GM12873 (cell line): ENCODE data around the gene C2orf49.

ENCODE experiments used
- TF ChIP-seq, protein P1 (sequence below): IDR thresholded peaks from 2 replicates; pipeline ENCODE4 v1.5.1; 2012; ENCODE audit warnings: low read depth, mild to moderate bottlenecking, moderate library complexity, low read length, control low read depth; ENCODE audit not compliant: insufficient read depth; ENCODE audit errors: missing control alignments

The C2orf49 gene

DNA sequence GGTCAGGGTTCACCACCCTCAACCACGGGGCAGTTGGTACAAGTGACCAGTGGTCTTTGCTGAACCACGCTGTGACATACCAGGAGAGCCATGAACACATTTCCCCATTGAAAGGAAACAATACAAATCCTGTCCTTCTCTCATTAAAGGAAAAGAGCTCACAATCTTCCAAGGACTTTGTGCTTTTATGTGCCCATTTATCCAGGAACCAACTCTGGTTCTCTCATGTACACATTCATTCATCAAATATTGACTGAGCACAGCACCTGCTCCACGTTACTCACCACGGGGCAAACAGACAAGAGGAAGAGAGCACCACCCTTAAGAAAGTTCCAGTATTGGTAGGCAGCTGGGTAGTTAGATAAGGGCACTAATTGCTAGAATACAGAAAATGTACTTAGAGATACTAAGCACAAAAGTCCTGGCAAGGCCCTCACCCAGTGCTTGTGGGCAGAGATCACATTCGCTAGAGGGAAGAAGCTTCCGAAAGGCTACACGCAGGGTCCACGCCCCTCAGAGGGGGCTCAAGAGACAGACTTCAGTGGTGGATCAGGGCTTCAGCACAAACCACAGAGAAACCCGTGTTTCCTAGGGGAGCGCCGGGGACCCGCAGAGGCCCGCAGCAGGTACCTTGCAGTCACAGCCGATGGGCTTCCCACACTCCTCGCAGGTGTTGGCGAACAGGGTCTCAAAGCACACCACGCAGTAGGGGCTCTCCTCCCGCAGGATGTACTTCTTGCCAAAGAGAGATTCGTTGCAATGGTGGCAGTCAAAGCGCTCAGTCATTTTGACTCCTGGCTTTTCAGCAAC is 48.6 kb downstream of the C2orf49 start:
- TF ChIP-seq, protein P1, sequence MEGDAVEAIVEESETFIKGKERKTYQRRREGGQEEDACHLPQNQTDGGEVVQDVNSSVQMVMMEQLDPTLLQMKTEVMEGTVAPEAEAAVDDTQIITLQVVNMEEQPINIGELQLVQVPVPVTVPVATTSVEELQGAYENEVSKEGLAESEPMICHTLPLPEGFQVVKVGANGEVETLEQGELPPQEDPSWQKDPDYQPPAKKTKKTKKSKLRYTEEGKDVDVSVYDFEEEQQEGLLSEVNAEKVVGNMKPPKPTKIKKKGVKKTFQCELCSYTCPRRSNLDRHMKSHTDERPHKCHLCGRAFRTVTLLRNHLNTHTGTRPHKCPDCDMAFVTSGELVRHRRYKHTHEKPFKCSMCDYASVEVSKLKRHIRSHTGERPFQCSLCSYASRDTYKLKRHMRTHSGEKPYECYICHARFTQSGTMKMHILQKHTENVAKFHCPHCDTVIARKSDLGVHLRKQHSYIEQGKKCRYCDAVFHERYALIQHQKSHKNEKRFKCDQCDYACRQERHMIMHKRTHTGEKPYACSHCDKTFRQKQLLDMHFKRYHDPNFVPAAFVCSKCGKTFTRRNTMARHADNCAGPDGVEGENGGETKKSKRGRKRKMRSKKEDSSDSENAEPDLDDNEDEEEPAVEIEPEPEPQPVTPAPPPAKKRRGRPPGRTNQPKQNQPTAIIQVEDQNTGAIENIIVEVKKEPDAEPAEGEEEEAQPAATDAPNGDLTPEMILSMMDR: no peak

DNA sequence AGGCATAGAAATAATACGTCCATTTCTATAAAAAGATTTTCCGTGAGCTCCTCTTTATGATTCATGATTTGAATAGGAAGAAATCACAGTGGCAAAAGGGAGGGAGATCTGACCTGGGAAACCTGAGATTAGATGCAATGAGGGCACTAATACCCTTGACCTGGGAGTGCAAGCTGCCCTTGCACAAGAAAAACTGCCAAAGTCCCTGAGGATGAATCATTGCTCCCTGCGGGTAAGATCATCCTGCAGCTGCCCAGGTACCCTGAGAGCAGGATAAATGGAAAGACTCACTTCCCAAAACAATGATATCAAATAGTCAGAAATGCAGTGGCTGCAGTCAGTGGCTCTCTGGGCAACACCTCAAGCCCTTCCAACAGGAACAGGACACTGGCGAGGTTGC is 49.9 kb downstream of the C2orf49 start:
- TF ChIP-seq, protein P1: no peak

DNA sequence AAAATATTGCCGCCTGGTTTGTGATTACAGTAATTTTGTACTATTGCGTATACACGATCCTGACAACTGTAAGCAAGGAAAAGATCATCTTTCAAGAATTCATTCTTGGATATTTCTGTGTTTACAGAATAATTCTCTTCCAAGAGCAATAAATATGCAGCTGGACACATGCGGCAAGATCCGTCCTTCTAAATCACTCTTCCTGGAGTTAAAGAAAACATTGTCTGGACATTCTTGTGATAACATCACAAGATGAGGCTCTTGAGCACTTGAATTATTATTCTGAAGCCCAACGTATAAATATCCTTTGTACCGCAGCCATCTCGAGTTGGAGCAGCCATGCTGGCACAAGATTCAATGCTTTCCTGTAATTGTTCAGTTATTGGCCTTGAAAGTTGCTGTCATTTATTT is 51.6 kb downstream of the C2orf49 start:
- TF ChIP-seq, protein P1: no peak

DNA sequence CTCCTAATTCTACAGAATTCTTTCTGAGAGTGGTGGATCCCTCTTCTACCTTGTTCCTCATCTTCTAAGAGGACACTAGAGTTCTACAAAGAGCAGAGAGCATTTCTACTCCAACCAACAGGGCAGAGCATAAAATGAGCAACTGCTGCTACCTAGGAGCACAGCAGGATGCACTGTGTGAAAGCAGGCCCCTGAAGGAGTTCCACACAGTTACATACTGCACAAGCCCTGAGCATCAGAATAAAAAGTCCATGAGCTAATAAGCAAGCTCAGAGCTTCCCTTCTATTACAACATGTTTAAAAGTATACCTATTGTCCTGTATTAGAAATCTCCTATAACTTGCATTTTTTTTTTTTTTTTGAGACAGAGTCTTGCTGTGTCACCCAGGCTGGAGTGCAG is 53.1 kb downstream of the C2orf49 start:
- TF ChIP-seq, protein P1: no peak

DNA sequence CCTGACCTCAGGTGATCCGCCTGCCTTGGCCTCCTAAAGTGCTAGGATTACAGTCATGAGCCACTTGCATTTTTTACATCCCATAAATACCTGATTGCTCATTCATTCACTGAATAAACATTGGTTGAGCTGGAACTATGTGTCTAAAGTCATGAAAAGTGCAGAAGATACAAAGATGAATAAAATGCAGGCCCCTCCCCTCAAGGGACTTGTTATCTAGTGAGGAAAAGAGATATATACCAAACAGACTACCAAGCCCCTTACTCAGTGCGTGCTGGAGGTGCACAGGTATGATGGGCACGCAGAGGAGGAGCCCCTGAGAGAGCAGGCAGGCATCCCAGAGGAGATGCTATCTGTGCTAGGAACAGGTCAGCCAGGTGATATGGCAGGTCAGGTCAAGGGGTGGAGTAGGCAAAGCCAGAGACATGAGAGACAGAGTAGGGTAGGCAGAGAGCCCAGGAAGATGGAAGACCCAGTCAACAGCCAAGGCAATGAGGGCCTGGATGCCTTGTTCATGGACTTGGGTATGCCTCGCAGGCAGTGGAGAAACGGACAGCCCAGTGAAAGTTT is 53.8 kb downstream of the C2orf49 start:
- TF ChIP-seq, protein P1: no peak

DNA sequence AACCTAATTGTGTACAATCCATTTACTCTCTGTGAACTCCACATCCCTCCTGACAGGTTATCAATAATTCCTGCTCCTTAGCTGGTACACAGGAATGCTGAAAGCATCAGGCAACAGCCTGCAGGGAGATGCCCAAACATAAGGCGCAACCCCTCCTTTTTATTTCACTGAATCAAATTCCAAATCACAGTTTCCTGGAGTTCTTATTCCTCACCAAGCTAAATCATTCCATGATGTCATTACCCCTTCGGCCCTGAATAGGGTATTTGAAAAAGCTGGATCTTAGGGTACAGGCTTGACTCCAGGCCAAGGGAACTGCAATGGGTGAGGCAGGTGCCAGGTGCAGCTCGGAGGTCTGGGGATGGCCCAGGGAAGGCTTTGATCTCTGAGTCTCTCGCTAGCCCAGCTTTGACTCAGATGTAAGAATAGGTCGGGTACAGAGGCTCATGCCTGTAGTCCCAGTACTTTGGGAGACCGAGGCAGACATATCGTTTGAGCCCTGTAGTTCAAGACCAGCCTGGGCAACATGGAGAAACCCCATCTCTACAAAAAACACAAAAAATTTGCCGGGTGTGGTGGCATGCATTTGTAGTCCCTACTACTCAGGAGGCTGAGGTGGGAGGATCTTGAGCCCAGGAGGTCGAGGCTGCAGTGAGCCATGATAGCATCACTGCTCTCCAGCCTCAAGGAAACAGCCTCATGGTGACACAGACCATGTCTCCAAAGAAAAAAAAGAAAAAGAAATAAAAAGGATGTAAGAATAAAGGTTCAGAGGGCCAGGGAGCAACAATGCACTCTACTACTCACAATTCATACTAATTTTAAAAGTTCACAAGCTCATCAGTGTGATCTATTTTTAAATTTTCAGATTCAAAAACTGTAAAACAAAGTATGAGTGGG is 54.7 kb downstream of the C2orf49 start:
- TF ChIP-seq, protein P1: no peak

DNA sequence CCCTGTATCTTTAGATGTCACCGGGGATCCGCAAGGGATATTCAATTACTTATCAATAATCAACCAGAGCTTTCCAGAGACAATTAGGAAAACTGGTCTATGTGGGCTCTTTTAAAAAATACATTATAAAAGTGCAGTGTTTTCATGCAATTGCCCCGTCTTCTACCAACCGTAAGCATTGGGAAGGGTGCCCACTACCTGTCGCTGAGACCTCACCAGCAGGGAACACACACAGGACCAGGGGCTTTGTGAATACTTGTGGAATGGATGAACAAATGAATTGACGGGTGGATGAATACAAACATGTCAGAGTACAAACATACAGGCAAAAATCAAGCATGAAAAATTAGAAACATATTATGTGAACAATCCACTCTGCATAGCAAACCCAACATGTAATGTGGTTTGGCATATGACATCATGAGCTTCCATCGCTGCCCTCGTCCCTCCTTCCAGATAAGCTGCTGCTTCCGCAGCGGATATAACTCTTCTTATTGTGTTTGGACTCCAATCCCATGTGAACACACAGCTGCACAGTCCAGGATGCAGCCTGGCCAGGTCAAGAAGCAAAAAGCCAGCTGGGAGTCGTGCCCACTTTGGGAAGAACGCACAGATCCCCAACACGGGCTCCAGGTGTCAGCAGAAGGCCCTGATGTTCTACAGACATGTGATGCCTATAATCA is 56.2 kb downstream of the C2orf49 start:
- TF ChIP-seq, protein P1: no peak
